Stimulated activated CD8-positive, alpha-beta memory T cell treated with anti-CD3 and anti-CD28 coated beads, Interleukin-2, amount 100 ng/mL, for 48 hours (primary cell): ENCODE results near the gene TBL1X.
"Not testable (repeated sequence)": the region's sequence is repeated elsewhere in the genome, so short reads cannot be mapped to it uniquely, and the experiment has no call there.

Experiments used
- DNase-seq, 2 donors: peaks; one replicate each; pipeline ENCODE4 v3.0.0-alpha.2; 2020; ENCODE audit warnings: low read depth in 2 of 2

Gene TBL1X

DNA sequence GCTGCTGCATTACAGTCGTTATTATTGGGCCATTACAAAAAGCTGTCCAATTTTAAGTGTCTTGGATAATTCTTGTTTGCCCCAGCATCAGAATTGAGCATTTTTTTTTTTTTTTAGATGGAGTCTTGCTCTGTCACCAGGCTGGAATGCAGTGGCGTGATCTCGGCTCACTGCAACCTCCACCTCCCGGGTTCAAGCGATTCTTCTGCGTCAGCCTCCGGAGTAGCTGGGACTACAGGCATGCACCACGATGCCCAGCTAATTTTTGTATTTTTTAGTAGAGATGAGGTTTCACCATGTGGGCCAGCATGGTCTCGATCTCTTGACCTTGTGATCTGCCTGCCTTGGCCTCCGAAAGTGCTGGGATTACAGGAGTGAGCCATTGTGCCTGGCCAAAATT is 71.3 kb downstream of the TBL1X start:
- DNase-seq, result not testable (repeated sequence)

DNA sequence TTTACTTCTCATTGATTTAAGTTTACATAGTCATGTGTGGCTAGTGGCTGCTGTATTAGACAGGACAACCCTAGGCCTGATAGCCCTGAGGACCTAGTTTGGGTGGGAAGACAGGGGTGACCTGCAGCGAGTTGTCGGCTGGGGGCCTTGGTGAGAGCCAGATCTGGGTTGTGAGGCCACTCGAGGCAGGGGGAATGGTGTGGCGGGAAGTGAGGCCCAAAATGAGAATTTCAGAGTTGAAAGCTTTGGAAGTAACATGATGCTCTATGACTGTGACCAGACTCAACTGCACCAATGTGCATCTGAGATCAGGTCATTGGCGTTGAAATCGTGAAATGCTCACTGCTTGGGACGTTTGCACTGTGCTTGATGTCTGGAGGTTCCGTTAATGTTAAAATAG is 72.9 kb downstream of the TBL1X start:
- no peak for DNase-seq

DNA sequence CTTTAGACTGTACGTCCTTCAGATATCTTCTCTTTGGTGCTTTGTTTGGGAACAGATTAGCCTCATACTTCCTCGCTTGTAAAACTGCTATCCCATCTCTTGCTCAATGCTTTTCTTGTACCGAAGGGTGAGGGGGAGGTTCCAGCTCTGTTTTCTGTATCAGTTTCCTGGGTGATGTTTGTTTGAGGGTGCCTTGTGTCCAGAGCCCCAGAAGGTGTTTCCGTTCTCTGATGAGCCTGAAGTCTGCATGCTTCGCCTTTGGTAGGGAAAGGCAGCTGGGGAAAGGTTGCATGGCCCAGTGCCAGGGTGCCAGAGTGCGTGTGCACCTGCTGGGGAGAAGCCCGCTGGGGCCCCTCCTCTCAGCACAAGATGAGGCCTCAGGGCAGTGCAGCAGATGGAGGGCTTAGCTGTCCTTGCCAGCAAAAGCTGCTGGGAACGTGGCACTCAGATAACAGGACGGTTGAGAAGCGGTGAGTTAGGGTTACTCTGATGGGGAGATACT is 73.7 kb downstream of the TBL1X start:
- no peak for DNase-seq

DNA sequence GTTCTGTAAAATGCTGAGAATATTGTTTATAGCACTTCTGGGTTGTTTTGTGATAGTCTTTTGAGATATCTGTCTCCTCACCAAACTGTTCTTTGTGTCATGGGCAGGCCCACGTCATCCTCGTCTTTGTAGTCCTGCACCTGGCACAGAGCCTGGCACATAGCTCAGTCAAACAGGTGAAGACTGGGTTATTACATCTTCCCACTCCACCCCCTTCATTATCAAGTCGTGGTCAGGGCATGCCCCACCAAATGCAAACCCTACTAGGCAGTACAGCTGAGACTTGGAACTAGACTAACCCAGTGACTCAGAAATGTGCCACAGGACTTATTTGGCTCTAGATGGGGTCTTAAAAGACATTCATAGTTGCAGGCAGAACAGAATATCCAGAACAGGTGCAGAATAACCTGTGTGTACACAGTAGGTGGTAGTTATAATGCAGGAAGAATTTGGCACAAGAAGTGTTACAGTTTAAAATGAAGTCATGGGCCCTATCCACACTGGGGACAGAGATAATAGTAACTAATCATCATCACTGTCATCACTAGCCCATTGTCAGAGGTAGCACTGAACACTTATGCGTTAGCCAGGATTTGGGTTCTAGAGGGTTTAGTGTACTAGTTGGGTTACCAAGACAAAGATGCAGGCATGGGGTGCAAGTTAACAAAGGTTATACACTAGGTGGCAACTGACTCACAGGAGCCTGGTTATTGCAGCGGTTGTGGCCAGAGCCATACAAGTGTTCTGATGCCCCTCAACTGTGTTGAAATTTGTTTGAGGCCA is 74.9 kb downstream of the TBL1X start:
- DNase-seq, result no peak

DNA sequence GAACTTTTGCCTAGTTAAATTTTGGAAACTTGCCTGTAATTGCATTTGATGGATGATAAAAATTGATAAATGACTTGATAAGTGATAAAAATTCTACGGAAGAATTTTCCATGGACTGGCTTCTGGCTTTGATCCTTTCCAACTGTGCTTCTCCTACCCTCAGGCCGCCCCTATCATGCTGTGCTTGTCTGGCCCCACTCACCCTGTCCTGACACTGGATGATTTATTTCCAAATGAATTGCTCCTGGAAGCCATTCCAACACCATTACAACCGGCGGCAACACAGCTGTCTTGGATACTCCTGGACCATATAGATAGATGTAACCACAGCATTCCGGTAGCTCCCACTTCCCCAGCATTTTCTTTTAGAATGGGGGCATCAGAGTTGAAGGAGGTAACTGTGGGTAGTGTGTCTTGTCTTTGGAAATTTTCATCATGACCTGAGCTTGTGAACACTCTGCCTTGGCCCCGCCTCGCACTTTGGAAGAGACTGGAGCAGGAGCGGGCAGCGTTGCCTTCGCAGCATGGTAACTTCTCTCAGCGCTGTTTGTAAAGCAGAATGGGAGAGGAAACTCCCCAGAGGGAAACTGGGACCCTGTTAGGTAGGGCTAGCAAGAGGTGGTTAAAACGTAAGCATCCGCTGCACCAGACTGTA is 77.4 kb downstream of the TBL1X start:
- no peak for DNase-seq

DNA sequence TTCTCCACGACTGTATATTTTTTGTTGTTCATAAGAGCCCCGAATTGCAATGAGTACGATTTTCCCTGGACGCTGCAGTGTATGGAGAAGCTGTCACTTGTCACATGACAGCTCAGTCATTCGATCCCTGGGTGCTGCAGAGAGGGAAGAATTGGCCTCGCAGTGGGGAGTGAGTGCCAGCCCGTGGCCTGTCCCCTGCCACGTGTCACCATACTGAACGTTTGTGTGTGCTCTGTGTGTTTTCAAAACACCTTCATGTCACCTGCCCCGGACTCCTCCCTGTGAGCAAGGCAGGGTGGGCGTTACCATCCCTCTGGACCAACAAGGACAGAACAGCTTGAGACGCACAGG is 77.9 kb downstream of the TBL1X start:
- no peak for DNase-seq

DNA sequence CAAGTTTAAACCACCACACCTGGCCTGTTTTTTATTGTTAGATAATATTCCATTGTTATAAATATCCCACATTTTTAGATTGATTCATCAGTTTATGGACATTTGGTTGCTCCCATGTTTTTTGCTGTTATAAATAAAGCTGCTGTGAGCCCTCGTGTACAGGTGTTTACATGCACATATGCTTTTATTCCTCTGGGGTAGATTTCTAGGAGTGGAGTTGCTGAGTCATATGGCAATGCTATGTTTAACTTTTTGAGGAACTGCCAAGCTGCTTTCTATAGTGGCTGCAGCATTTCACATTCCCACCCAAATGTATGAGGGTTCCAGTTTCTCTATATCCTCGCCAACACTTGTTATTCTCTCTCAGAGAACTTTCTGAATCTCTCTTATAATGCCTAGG is 90.5 kb downstream of the TBL1X start:
- no peak for DNase-seq

DNA sequence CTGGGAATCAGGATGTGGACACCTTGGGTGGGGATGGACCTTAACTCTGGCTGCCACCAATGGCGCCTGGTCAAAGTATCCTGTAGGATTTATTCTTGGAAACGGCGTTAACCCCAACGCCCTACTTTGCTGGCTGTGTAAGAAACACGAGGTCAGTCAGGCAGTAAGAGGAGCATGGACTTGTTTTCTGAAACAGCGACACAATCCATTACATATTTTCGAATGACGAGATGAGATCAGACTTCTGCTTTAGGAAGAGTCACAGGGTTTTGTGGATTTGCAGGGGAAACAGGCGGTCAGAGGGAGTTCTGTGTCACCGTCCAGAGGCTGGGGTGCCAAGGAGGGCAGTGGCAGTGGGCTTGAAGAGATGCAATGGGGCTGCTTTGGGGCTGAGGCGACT is 92.2 kb downstream of the TBL1X start:
- no peak for DNase-seq

DNA sequence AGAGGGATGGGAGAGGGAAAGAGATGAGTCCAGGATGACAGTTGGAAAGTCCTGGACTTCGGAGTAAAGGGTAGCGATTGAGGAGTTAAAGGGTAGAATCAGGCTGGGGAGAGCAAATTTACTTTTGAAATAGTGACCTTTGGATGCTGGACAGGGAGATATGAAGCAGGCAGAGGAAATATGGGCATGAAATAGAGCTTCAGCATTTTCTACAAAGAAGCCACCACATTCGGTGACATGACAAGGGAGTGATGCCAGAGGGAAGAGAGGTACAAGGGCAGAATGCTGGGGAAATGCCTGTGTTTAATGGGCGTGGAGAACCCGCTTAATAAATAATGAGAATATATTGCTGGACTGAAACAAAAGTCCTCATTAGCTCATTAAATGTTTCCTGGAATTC is 92.7 kb downstream of the TBL1X start:
- DNase-seq, result no peak

DNA sequence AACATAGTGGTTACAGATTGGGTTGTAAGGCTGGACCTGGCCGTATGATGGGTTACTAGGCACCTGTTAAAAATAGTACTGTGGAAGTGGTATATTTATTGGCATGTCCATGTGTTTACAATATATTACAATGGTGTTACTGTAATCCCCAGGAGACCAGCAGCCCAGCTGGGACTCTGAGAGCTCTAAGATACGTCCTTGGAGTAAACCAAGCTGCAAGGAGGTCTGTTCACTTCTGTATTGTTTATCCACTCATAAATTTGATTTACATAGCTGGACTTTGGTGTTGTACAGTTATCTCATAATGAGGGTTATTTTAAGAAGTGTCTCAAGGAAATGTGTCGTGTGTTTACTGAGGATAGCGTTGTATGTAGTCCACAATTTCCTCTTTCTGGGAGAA is 93.8 kb downstream of the TBL1X start:
- no peak for DNase-seq

DNA sequence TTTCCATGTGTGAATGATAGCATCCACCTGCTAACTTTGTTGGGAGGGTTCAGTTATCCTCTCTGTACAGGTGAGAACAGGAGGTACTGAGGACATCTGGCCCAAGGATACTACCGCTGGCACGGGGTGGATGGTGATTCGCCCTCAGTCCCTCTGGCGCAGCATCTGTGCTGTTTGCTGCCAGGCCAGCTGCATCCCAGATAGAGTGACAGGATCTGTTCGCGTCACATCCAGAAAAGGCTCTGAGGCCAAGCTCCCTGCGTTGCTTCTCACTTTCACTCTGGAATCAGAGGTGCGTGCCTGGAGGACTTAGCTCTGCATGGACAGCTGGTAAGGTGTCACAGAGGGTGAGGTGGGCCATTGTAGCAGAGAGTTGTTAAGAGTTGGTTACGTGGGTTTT is 95.4 kb downstream of the TBL1X start:
- DNase-seq, result no peak

DNA sequence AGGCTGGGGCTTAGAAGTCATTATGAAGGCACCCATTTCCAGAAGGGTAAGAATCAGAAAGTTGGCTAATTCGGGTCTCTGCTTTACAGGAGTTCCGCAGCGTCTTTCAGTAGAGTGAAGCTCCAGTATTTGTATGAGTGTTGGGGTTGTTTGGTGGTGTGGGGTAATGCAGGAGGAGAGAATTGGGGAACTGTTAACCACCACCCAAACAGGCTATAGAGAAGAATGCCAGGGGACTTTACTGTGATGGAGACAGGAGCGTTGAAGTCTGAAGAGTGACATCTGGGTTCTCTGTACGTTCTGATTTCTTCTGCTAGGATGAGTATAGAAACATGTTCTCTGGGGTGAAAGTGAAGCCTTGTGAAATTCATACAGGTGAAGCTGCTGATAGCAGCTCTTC is 96.3 kb downstream of the TBL1X start:
- DNase-seq, result no peak

DNA sequence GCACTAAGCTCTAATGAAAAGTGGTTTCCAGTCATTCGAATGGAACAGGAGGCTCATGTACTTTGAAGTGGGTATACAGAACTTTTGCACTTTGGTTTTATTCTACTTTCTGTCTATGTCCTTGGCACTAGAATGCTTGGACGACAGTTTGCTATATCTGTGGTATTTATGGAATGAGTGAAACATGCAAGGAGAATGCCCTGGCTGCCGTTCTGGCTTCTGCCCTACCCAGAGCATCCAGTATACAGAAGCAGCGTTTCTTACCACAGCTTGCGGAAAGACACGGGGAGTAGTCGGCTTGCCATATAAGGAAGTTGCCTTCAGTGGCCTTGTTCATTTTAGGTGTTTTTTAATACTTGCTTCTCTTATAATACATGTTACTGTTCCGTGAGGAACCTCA is 98.0 kb downstream of the TBL1X start:
- no peak for DNase-seq

DNA sequence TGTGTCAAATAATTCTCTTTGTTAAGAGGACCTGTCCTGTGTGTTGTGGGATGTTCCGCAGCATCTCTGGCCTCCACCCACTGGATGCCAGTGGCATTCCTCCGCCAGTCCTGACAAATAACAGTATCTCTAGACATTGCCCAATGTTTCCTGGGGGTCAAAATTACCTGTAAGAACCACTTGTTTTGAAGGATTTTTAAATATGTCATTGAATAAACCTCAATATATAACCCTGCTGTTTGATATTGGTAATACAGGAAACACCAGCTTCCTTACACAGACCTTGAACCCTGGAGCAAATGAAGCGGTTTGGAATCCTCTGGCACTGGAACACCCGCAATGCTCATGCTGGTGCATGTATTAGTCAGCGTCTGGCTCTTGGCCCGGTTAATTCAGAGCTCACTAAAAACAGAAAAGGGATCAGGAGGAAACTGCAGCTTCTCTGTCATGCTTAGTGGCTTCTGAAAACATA is 101.3 kb downstream of the TBL1X start:
- DNase-seq, result no peak

DNA sequence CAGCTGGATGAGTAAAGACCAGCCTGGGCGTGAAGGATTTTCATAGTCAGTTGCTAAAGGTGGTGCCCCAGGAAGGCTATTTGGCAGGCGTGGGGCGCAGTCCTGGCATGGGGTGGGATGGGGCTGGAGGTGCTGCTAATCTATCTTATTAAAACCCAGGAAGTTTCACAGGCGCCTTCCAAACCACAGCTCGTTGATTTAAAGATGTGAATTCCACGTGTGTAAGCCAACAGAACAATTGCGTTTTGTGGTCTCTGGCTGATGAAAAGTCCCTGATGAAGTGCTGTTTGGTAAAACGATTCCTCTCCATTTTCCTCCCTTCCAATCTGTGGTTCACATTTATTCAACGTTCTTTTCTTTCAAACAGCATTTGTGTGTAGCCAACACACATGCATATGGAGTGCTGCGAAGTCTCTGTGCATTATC is 105.0 kb downstream of the TBL1X start:
- no peak for DNase-seq

DNA sequence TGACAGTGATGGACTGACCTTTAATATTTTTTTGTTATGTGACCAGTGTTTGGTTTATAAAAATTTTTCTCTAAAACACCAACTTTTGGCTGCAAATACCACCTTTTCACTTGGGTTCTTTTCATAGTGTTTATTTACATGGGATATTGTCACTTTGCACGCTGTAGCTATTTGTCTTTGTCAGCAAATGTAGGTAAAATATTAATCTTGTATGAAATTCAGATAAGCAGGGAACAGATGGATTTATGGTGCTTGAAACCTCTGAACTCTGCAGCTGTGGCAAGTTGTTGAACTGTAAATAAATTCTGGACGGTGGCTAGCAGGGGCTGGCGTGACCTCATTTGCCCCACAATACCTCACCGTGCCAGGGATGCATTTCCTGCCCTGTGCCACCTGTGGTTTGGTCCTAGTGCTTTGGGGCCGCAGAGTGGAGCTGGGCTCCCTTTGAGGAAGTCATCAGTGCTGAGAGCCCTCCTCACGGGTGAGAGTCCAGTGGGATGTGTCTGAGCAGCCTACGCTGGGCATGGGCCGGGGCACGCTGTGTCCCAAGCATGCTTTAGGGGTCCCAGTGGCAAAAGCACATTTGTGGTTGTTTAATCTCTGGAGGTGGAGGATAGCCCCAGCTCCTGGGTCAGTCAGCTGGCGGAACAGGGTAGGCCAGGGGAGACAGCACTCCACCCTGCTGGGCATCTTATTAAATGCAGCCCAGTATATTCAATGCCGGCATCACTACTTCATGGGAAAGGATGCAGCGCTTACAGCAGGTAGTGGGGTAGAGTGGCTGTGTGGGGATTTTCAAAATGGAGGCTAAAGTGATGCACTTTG is 108.6 kb downstream of the TBL1X start:
- no peak for DNase-seq

DNA sequence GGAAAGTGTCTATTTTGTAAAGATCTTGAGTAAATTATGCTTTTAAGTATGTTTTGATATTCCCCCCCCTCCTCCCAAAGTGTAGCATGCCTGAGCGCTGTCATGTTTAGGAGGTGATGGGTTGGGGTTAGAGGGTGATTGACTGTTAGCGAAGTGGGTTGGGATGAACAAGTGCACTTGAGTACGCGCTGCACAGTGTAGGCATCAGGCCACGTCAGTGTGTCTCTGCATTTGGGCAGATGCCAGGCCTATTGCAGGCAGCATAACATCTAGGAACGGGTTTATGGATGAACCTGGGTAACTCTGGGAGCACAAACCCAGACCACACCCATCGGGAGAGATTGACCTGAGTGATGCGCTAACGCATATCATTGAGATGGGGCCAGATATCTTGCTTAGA is 111.2 kb downstream of the TBL1X start:
- no peak for DNase-seq

DNA sequence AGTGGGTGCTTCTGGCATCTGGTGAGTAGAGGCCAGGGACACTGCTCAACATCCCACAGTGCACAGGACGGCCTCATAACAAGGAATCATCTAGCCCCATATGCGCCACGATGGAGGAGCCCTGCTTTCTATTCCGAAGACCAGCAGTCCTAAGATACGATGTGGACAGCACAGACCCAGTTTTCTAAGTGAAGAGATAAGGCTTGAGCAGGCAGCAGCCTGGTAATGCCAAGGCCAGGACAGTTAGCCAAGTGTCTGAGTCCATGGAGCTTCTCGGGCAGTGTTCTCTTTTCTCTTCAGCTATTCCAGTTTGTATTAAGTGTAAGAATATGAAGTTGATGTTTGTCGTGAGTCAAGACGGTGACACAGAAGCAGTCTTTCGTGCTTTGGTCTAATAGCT is 112.7 kb downstream of the TBL1X start:
- no peak for DNase-seq

DNA sequence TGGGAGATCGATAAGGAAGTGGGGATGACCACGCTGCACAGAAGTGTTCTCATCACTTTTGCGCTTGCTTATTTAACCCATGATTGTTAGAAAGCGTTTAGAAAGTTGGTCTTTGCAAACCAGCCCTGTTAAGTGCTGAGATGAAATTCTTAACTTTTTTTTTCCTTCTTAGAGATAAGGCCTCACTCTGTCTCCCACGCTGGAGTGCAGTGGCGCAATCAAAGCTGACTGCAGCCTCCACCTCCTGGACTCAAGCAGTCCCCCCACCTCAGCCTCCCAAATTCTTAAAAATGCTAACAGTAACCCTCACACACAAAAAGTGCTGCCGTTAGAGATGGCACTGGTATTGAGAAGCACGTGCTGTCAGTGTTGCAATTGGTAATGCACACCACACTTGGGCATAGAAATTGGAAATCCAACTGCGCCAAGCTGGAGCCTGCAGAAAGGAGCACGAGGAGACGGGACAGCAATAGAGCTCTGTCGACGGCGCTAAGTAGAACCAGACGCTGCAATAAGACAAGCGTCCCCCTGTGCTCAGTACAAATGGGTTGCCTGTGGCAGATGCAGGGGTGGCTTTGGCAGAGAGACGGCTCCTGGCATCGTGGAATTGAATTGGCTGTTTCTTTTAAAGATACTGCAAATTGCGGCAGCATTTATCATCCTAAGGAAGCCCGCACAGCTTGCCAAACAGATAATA is 113.4 kb downstream of the TBL1X start:
- DNase-seq, result no peak

DNA sequence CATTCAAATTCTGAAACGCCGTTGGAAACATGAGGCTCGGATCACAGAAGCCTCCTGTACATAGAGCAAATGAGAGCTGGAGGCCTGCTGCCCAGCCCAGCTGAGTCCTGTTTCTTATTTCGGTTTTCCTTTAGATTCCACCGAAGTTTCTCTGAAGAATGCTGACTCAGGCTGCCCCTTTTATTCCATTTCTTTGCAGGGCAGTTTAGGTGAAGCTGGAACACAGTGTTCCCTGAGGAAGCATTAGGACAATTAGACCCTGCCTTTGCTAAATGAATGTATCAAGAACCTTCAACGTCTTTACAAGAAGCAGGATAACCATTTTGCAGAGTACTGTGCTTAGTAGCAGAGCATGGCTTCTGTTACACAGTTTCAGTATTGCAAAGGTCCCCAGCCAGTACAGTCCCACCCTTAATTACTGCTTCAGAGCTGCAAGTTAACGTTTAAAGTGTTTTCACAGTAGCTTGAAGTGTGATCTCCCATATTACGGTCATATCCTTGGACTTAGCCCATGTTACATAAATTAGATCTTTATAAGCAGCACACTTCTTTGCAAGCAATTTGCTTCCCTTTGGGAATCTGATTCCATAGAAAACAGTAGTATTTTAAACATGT is 117.0 kb downstream of the TBL1X start:
- DNase-seq, result no peak

DNA sequence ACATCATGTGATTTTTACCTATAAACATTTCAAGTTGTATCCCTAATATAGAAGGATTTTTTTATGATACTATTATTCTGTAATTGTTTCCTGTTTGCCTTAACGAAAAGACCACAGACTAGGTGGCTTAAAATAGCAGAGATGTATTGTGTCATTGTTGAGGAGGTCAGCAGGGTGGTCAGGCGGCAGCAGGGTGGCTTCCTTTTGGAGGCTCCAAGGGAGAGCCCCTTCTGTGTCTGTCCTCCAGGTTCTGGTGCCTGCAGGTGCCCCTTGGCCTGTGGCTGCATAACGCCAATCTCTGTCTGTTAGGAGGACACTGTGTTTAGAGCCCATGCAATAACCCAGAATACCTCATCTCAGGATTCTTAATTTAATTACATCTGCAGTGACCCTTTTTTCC is 118.1 kb downstream of the TBL1X start:
- no peak for DNase-seq

DNA sequence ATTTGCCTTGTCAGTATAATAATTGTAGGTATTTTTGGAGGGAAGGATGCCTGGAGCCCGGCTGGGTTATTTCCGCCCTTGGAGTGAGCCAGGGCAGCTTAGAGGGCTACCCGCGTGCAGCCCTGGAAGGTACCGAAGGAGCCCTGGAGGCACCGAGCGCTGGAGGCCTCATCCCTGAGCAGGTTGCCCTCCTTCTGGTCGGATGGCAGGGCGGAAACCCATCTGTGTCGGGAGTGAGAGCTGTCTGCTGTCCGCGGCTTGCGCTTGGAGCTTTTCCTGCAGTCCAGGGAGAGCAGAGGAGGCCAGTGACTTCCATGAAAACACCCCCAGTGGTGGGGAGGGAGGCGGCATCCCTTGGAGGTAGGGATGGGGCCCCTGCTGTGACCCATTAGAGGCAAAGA is 122.1 kb downstream of the TBL1X start:
- no peak for DNase-seq
